PFSK-1 (cell line): ENCODE results near the gene STUM.

Experiments used
- FOXP2 ChIP-seq: optimal IDR thresholded peaks from 2 replicates; pipeline ENCODE3; 2011; ENCODE audit warnings: borderline replicate concordance, control low read depth, inconsistent platforms; ENCODE audit not compliant: insufficient read depth; ENCODE audit errors: extremely low read length, extremely low read depth
- POLR2AphosphoS5 ChIP-seq: IDR thresholded peaks from 2 replicates; pipeline ENCODE4 v1.6.1; 2012; ENCODE audit warnings: low read depth, mild to moderate bottlenecking, control low read depth, low read length, moderate library complexity
- REST ChIP-seq, 2 experiments: IDR thresholded peaks; 2 replicates each; pipeline versions ENCODE4 v1.6.1 to v1.8.0; 2011 to 2012; ENCODE audit warnings: low read depth in 2 of 2, low read length in 2 of 2, control low read depth in 1 of 2, inconsistent platforms in 1 of 2, mild to moderate bottlenecking in 1 of 2, moderate library complexity in 1 of 2; ENCODE audit not compliant: insufficient read depth in 1 of 2
- SIN3A ChIP-seq: IDR thresholded peaks from 2 replicates; pipeline ENCODE4 v1.6.1; 2012; ENCODE audit warnings: mild to moderate bottlenecking, low read length, moderate library complexity, borderline replicate concordance; ENCODE audit not compliant: insufficient read depth
- TAF1 ChIP-seq: IDR thresholded peaks from 2 replicates; pipeline ENCODE4 v1.6.1; 2012; ENCODE audit warnings: low read length, control low read depth, borderline replicate concordance; ENCODE audit not compliant: insufficient read depth

STUM gene

GRCh38 chr1:226650236-226650841 is 101.8 kb downstream of the STUM start:
- TF ChIP-seq FOXP2 (no peak), POLR2AphosphoS5 (no peak), REST (IDR thresholded peaks at IDR 0.05; ENCODE audit: insufficient read depth in 1 of 2, low read depth in 2 of 2, low read length in 2 of 2) (no peak), SIN3A (no peak), TAF1 (no peak)

GRCh38 chr1:226651041-226651731 is 102.6 kb downstream of the STUM start:
- TF ChIP-seq REST (IDR thresholded peaks at IDR 0.05; ENCODE audit: insufficient read depth in 1 of 2, low read depth in 2 of 2, low read length in 2 of 2), result 0 out of 4 replicates have a peak, but pooled peaks of 1 of the 2 experiments have one; percentile 41
- no peak for TF ChIP-seq FOXP2
- no peak for TF ChIP-seq POLR2AphosphoS5

- no peak for TF ChIP-seq TAF1
- no peak for TF ChIP-seq POLR2AphosphoS5
- no peak for TF ChIP-seq SIN3A
- no peak for TF ChIP-seq FOXP2
- TF ChIP-seq REST (IDR thresholded peaks at IDR 0.05; ENCODE audit: insufficient read depth in 1 of 2, low read depth in 2 of 2, low read length in 2 of 2), result no peak
Measured at GRCh38 chr1:226651732-226652105, 103.2 kb downstream of the STUM start.

GRCh38 chr1:226652613-226653012 is 104.0 kb downstream of the STUM start:
- TF ChIP-seq SIN3A, result no peak
- TF ChIP-seq TAF1, result no peak

GRCh38 chr1:226653311-226653921 is 104.9 kb downstream of the STUM start:
- TF ChIP-seq TAF1, result no peak
- TF ChIP-seq FOXP2, result no peak
- TF ChIP-seq SIN3A, result no peak
- TF ChIP-seq REST (IDR thresholded peaks at IDR 0.05; ENCODE audit: insufficient read depth in 1 of 2, low read depth in 2 of 2, low read length in 2 of 2), result no peak
- no peak for TF ChIP-seq POLR2AphosphoS5
